Measurements from ENCODE around the gene KRTAP5-2. TPM values are rescaled to one million over a fixed set of nuclear protein-coding genes. Genes with fewer than 3 reads are reported as not detected.
"Not testable (repeated sequence)": the region's sequence is repeated elsewhere in the genome, so short reads cannot be mapped to it uniquely, and the experiment has no call there.

KRTAP5-2 gene
- total RNA-seq, 4 donors from 2014 or later = not detected

DNA sequence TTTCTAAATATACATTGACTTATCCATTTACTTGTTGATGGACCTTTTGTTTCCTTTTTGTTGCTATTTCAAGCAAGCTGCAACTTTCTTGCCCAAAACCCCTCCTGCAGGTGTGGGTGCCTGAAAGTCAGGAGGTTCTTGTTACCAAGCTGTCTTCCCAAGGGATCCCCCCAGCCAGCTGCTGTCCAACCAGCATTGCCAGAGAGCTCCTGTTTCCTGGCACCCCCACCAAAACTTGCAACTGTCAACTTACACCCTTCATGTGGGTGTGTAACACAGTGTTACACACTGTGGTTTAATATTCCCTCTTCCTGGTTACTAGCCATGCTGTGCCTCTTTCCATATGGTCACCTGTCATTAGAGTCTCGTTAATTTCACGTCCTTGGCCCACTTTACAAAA is 11.4 kb downstream of the KRTAP5-2 start:
- TF ChIP-seq EP300 (IDR thresholded peaks at IDR 0.05; ENCODE audit: low read depth) = no peak
- TF ChIP-seq POLR2A (IDR thresholded peaks at IDR 0.05) = no peak
- TF ChIP-seq POLR2AphosphoS5 (IDR thresholded peaks at IDR 0.05) = no peak
- TF ChIP-seq, protein P1, sequence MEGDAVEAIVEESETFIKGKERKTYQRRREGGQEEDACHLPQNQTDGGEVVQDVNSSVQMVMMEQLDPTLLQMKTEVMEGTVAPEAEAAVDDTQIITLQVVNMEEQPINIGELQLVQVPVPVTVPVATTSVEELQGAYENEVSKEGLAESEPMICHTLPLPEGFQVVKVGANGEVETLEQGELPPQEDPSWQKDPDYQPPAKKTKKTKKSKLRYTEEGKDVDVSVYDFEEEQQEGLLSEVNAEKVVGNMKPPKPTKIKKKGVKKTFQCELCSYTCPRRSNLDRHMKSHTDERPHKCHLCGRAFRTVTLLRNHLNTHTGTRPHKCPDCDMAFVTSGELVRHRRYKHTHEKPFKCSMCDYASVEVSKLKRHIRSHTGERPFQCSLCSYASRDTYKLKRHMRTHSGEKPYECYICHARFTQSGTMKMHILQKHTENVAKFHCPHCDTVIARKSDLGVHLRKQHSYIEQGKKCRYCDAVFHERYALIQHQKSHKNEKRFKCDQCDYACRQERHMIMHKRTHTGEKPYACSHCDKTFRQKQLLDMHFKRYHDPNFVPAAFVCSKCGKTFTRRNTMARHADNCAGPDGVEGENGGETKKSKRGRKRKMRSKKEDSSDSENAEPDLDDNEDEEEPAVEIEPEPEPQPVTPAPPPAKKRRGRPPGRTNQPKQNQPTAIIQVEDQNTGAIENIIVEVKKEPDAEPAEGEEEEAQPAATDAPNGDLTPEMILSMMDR (IDR thresholded peaks at IDR 0.05) = no peak
- intact Hi-C loops (cut with DNase I; ENCODE audit: low total_unique reads) (no loop called here), in situ Hi-C loops (cut with MboI; ENCODE audit: low pct_ligation_motif_present in 1 of 4, low pct_unique_long_range_greater_than_20kb in 1 of 4, low sequenced_read_pairs in 3 of 4) (no loop called here)
- Histone ChIP-seq H3K9me3 (no peaks in the 10 kb centered on the region), H3K4me1 (peaks cover 0 to 9% (median 2%) of the 10 kb centered on the region in 4 donors), H3K36me3 (no peaks in the 10 kb centered on the region), H3K27ac (no peak overlapping the region), H3K4me3 (no peak overlapping the region), H3K27me3 (no peaks in the 10 kb centered on the region)
- 71 to 73% methylated on average over 2 of the region's 2 CpGs for WGBS, 2 donors (ENCODE audit: low coverage in 1 of 2)
- DNase-seq = no peak

DNA sequence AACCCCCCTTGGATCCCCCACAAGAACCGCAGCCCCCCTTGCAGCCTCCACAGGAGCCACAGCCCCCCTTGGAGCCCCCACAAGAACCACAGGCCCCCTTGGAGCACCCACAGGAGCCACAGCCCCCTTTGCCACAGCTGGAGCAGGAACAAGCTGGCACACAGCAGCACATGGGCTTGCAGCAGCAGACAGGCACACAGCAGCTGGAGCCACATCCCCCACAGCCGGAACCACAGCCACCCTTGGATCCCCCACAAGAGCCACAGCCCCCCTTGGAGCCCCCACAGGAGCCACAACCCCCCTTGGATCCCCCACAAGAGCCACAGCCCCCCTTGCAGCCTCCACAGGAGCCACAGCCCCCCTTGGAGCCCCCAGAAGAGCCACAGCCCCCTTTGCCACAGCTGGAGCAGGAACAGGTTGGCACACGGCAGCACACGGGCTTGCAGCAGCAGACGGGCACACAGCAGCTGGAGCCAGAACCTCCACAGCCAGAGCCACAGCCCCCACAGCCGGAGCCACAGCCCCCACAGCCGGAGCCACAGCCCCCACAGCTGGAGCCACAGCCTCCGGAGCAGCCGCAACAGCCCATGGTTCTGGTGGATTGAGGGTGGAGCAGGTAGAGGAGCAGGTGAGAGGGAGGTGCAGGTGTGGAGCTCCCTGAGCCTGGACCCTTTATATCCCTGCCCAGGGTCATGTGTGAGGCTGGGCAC is 13.3 kb downstream of the KRTAP5-2 start, which contains the start of gene KRTAP5-1:
KRTAP5-1 (minus strand) TSS at position 623 of the 710 bp plus-strand sequence; CDS start at position 589, 34 bp downstream.
- H3K27ac ChIP-seq; H3K9me3 ChIP-seq; DNase-seq; H3K4me3 ChIP-seq; intact Hi-C loops (cut with DNase I; ENCODE audit: low total_unique reads); H3K36me3 ChIP-seq; H3K27me3 ChIP-seq; in situ Hi-C loops (cut with MboI; ENCODE audit: low pct_ligation_motif_present in 1 of 4, low pct_unique_long_range_greater_than_20kb in 1 of 4, low sequenced_read_pairs in 3 of 4); H3K4me1 ChIP-seq: not testable (repeated sequence)
- WGBS, 2 donors (ENCODE audit: low coverage in 1 of 2) = 50% methylated on average over 7 of the region's 9 CpGs; no CpG with 5 or more reads in 1 of the 2 donors

DNA sequence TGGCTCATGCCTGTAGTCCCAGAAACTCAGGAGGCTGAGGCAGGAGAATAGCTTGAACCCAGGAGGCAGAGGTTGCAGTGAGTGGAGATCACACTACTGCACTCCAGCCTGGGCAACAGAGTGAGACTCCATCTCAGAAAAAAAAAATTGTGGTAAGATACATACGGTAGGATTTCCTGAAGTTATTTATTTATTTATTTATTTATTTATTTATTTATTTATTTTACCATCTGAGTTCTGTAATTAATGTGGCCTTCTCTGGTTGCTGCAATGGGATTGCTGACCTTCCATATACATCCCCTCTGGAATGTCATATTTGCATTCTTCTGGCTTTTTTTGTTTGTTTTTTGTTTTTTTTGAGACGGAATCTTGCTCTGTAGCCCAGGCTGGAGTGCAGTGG is 15.2 kb downstream of the KRTAP5-2 start:
- DNase-seq; H3K27me3 ChIP-seq; H3K27ac ChIP-seq; H3K9me3 ChIP-seq; H3K4me3 ChIP-seq; H3K36me3 ChIP-seq; intact Hi-C loops (cut with DNase I; ENCODE audit: low total_unique reads); in situ Hi-C loops (cut with MboI; ENCODE audit: low pct_ligation_motif_present in 1 of 4, low pct_unique_long_range_greater_than_20kb in 1 of 4, low sequenced_read_pairs in 3 of 4); H3K4me1 ChIP-seq: not testable (repeated sequence)
- 75 to 88% methylated on average over 1 to 2 of the region's 2 CpGs for WGBS, 2 donors (ENCODE audit: low coverage in 1 of 2)

DNA sequence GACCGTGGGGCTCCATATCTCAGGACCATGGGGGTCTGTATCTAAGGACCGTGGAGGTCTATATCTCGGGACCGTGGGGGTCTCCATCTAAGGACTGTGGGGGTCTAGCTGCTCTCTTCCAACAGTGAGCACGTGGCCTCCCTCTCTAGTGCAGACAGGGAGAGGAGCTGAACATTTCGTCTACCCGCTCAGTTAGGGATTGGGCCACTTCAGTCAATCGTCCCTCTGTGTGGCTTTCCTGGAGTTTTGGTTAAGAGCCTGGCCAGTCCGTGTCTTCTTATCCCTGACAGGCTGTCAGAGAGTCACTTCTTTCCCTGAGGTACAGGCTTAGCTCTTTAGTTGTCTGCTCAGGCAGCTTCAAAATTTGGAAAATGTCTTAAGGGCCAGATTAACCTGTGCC is 16.1 kb downstream of the KRTAP5-2 start:
- no peaks in the 10 kb centered on the region for H3K9me3 ChIP-seq
- WGBS, 2 donors (ENCODE audit: low coverage in 1 of 2) = 83 to 87% methylated on average over 3 to 9 of the region's 9 CpGs

DNA sequence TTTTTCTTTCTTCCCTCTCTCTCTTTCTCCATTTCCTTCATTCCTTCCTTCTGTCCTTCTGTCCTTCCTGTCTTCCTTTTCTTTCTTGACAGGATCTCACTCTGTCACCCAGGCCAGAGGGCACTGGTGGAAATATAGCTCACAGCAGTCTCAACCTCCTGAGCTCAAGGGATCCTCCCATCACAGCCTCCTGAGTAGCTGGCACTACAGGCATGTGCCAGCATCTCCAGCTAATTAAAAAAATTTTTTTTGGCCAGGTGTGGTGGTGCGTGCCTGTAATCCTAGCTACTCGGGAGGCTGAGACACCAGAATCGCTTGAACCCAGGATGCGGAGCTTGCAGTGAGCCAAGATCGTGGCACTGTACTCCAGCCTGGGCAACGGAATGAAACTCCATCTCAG is 21.3 kb downstream of the KRTAP5-2 start:
- Histone ChIP-seq H3K36me3 (no peaks in the 10 kb centered on the region), H3K9me3 (no peaks in the 10 kb centered on the region), H3K27me3 (peaks cover 2% of the 10 kb centered on the region), H3K4me1 (peaks cover 0 to 33% (median 20%) of the 10 kb centered on the region in 4 donors), H3K27ac (peak overlapping the region in 2 of 4 donors; percentile 55 to 90), H3K4me3 (no peak overlapping the region)
- no peak for DNase-seq
- in situ Hi-C loops (cut with MboI; ENCODE audit: low pct_ligation_motif_present in 1 of 4, low pct_unique_long_range_greater_than_20kb in 1 of 4, low sequenced_read_pairs in 3 of 4) = loop anchor here in 1 of 4 donors (5.0 kb wide), 1 partner anchor 35 kb away; no protein-coding TSS in a partner anchor
- intact Hi-C loops (cut with DNase I; ENCODE audit: low total_unique reads) = loop anchor here (5.0 kb wide), 1 partner anchor 375 kb away; no protein-coding TSS in a partner anchor
- no peak for TF ChIP-seq POLR2A (IDR thresholded peaks at IDR 0.05)
- TF ChIP-seq, protein P1 (IDR thresholded peaks at IDR 0.05) = no peak
- no peak for TF ChIP-seq EP300 (IDR thresholded peaks at IDR 0.05; ENCODE audit: low read depth)
- no peak for TF ChIP-seq POLR2AphosphoS5 (IDR thresholded peaks at IDR 0.05)
- 84% methylated on average over 6 of the region's 6 CpGs; no CpG with 5 or more reads in 1 of the 2 donors for WGBS, 2 donors (ENCODE audit: low coverage in 1 of 2)

More for the DNA sequence above, 16.1 kb downstream of the KRTAP5-2 start:
- Histone ChIP-seq H3K27me3 (no peaks in the 10 kb centered on the region), H3K4me1 (no peaks in the 10 kb centered on the region), H3K36me3 (no peaks in the 10 kb centered on the region), H3K27ac (no peak overlapping the region), H3K4me3 (no peak overlapping the region)
- intact Hi-C loops (cut with DNase I; ENCODE audit: low total_unique reads) (no loop called here), in situ Hi-C loops (cut with MboI; ENCODE audit: low pct_ligation_motif_present in 1 of 4, low pct_unique_long_range_greater_than_20kb in 1 of 4, low sequenced_read_pairs in 3 of 4) (no loop called here)
- TF ChIP-seq POLR2A (IDR thresholded peaks at IDR 0.05) = no peak
- TF ChIP-seq, protein P1 (IDR thresholded peaks at IDR 0.05) = no peak
- no peak for TF ChIP-seq POLR2AphosphoS5 (IDR thresholded peaks at IDR 0.05)
- no peak for TF ChIP-seq EP300 (IDR thresholded peaks at IDR 0.05; ENCODE audit: low read depth)
- no peak for DNase-seq

DNA sequence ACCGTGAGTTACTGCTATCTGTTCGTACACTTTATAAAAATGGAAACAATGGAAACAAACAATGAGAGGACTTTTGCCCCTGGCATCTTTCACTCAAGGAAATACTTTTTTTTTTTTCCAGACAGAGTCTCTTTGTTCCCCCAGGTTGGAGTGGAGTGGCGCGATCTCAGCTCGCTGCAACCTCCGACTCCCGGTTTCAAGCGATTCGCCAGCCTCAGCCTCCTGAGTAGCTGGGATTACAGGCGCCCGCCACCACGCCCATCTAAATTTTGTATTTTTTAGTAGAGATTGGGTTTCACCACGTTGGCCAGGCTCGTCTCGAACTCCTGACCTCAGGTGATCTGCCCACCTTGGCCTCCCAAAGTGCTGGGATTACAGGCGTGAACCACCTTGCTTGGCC is 22.3 kb downstream of the KRTAP5-2 start:
- not testable (repeated sequence) for H3K27me3 ChIP-seq, DNase-seq, H3K9me3 ChIP-seq, H3K4me3 ChIP-seq, H3K36me3 ChIP-seq
- Histone ChIP-seq H3K27ac (peak overlapping the region; percentile 55 to 94 (median 90)), H3K4me1 (peaks cover 7 to 40% (median 27%) of the 10 kb centered on the region in 4 donors)
- WGBS, 2 donors (ENCODE audit: low coverage in 1 of 2) = 54 to 69% methylated on average over 8 to 16 of the region's 16 CpGs
- in situ Hi-C loops (cut with MboI; ENCODE audit: low pct_ligation_motif_present in 1 of 4, low pct_unique_long_range_greater_than_20kb in 1 of 4, low sequenced_read_pairs in 3 of 4) = loop anchor here in 1 of 4 donors (5.0 kb wide), 1 partner anchor 33 kb away; no protein-coding TSS in a partner anchor
- intact Hi-C loops (cut with DNase I; ENCODE audit: low total_unique reads) = loop anchor here (2.0 to 5.0 kb wide), 2 partner anchors 29 to 373 kb away; no protein-coding TSS in a partner anchor
